SU-DHL-6 (cell line): ENCODE results near the gene CA12.

Experiments
- H2AFZ ChIP-seq: fragments of 200-600 bp; sonication (generic); 2 replicates; pipeline ENCODE4 v1.6.1; 2014; ENCODE audit warnings: low read depth, mild to moderate bottlenecking, moderate library complexity, mixed read lengths, antibody characterized with exemption, low read length; ENCODE audit not compliant: severe bottlenecking
- H3F3A ChIP-seq: fragments of 200-600 bp; shearing (Covaris generic); 2 replicates; pipeline ENCODE4 v1.6.0; 2016; ENCODE audit warnings: antibody characterized with exemption, mild to moderate bottlenecking; ENCODE audit not compliant: insufficient read depth
- H3K27ac ChIP-seq: fragments of 200-600 bp; sonication (generic); 2 replicates; pipeline ENCODE4 v1.5.1; 2016; ENCODE audit warnings: low read depth, mild to moderate bottlenecking, low read length, moderate library complexity, mixed read lengths
- H3K27me3 ChIP-seq: fragments of 200-600 bp; sonication (generic), shearing (Covaris generic); 2 replicates; pipeline ENCODE4 v1.6.0; 2014; ENCODE audit warnings: mild to moderate bottlenecking, low read length
- H3K36me3 ChIP-seq: fragments of 200-600 bp; sonication (generic); 2 replicates; pipeline ENCODE4 v1.6.1; 2014; ENCODE audit warnings: mild to moderate bottlenecking, low read length, mixed read lengths
- H3K4me2 ChIP-seq: fragments of 300-600, 200-600 bp; shearing (Covaris generic), sonication (generic); 2 replicates; pipeline ENCODE4 v1.6.0; 2014; ENCODE audit warnings: low read length, low read depth, mild to moderate bottlenecking; ENCODE audit not compliant: poor library complexity, severe bottlenecking
- H3K4me3 ChIP-seq: fragments of 200-600 bp; sonication (generic); 2 replicates; pipeline ENCODE4 v1.5.1; 2014; ENCODE audit warnings: antibody characterized with exemption, low read length, mild to moderate bottlenecking, mixed read lengths; ENCODE audit not compliant: insufficient read depth, poor library complexity, severe bottlenecking
- H3K79me2 ChIP-seq: fragments of 200-600 bp; sonication (generic); 2 replicates; pipeline ENCODE4 v1.6.1; 2014; ENCODE audit warnings: mild to moderate bottlenecking, low read length, moderate library complexity; ENCODE audit not compliant: insufficient read depth
- H3K9ac ChIP-seq: fragments of 200-600 bp; sonication (generic); 2 replicates; pipeline ENCODE4 v1.7.0; 2014; ENCODE audit warnings: mild to moderate bottlenecking, low read length
- H3K9me2 ChIP-seq: fragments of 200-600 bp; sonication (generic); replicated peaks from 2 replicates; pipeline ENCODE4 v1.6.1; 2014; ENCODE audit warnings: low read length; ENCODE audit not compliant: insufficient read depth
- H3K9me3 ChIP-seq: fragments of 200-600 bp; sonication (generic); 2 replicates; pipeline ENCODE4 v1.6.1; 2014; ENCODE audit warnings: low read length, mixed read lengths; ENCODE audit not compliant: insufficient read depth
- H4K20me1 ChIP-seq: fragments of 200-600 bp; sonication (generic); 2 replicates; pipeline ENCODE4 v1.6.1; 2014; ENCODE audit warnings: low read depth, mild to moderate bottlenecking, antibody characterized with exemption, low read length, moderate library complexity, mixed read lengths
- EZH2phosphoT487 ChIP-seq: fragments of 200-600 bp; sonication (generic), shearing (Covaris generic); conservative IDR thresholded peaks from 2 replicates; pipeline ENCODE4 v1.6.1; 2018; ENCODE audit warnings: mild to moderate bottlenecking, antibody characterized with exemption, low read length, moderate library complexity, mixed read lengths
- TF ChIP-seq, protein P1 (sequence below): fragments of 200-600 bp; sonication (generic); IDR thresholded peaks from one replicate; pipeline ENCODE4 v1.5.1; 2017; ENCODE audit warnings: antibody characterized with exemption, mild to moderate bottlenecking, low read length, moderate library complexity; ENCODE audit not compliant: insufficient read depth, poor library complexity, severe bottlenecking

CA12 gene

GRCh38 chr15:63312286-63312685 lies 69.4 kb downstream of the CA12 start:
- no peaks in the 10 kb centered on the region for H3F3A ChIP-seq
- H3K9ac ChIP-seq: no peak overlapping the region
- no peak overlapping the region for H3K4me3 ChIP-seq
- TF ChIP-seq, protein P1, sequence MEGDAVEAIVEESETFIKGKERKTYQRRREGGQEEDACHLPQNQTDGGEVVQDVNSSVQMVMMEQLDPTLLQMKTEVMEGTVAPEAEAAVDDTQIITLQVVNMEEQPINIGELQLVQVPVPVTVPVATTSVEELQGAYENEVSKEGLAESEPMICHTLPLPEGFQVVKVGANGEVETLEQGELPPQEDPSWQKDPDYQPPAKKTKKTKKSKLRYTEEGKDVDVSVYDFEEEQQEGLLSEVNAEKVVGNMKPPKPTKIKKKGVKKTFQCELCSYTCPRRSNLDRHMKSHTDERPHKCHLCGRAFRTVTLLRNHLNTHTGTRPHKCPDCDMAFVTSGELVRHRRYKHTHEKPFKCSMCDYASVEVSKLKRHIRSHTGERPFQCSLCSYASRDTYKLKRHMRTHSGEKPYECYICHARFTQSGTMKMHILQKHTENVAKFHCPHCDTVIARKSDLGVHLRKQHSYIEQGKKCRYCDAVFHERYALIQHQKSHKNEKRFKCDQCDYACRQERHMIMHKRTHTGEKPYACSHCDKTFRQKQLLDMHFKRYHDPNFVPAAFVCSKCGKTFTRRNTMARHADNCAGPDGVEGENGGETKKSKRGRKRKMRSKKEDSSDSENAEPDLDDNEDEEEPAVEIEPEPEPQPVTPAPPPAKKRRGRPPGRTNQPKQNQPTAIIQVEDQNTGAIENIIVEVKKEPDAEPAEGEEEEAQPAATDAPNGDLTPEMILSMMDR: no peak
- TF ChIP-seq EZH2phosphoT487: no peak
- no peaks in the 10 kb centered on the region for H3K9me2 ChIP-seq
- H3K27me3 ChIP-seq: no peaks in the 10 kb centered on the region
- H3K9me3 ChIP-seq: no peaks in the 10 kb centered on the region
- H3K36me3 ChIP-seq: no peaks in the 10 kb centered on the region
- no peaks in the 10 kb centered on the region for H3K79me2 ChIP-seq
- H4K20me1 ChIP-seq: no peaks in the 10 kb centered on the region
- no peak overlapping the region for H3K27ac ChIP-seq
- no peak overlapping the region for H2AFZ ChIP-seq
- no peak overlapping the region for H3K4me2 ChIP-seq

- Histone ChIP-seq H2AFZ (no peak overlapping the region), H3K27me3 (no peaks in the 10 kb centered on the region), H3F3A (no peaks in the 10 kb centered on the region), H3K9me2 (no peaks in the 10 kb centered on the region), H4K20me1 (no peaks in the 10 kb centered on the region), H3K9ac (no peak overlapping the region), H3K27ac (no peak overlapping the region), H3K9me3 (no peaks in the 10 kb centered on the region), H3K4me2 (no peak overlapping the region), H3K79me2 (no peaks in the 10 kb centered on the region), H3K36me3 (no peaks in the 10 kb centered on the region), H3K4me3 (no peak overlapping the region)
- TF ChIP-seq, protein P1: no peak
- TF ChIP-seq EZH2phosphoT487: no peak
Measured at GRCh38 chr15:63310646-63311045, 71.0 kb downstream of the CA12 start.

DNA sequence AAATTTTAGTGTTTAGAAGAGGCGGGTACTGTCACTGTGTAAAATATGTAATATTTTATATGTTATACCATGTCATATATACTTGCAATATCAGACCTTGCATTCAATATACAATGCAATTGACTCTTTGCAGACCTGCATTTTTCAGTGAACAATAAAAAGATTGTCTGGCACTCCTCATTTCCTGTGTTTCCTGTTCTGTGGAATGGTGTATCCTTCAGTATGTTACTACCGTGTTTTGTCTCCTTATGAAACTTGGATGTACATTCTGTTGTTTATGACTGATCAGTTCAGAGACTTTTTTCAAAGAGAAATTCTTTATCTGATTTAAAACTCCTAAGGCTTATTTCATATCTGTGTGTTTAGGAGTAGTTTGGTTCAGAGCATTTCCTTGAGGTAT lies 72.7 kb downstream of the CA12 start:
- no peaks in the 10 kb centered on the region for H3K9me2 ChIP-seq
- no peak overlapping the region for H3K9ac ChIP-seq
- no peaks in the 10 kb centered on the region for H3F3A ChIP-seq
- TF ChIP-seq, protein P1: no peak
- TF ChIP-seq EZH2phosphoT487: no peak
- no peaks in the 10 kb centered on the region for H3K9me3 ChIP-seq
- H3K79me2 ChIP-seq: no peaks in the 10 kb centered on the region
- no peaks in the 10 kb centered on the region for H3K27me3 ChIP-seq
- H2AFZ ChIP-seq: no peak overlapping the region
- H3K4me3 ChIP-seq: no peak overlapping the region
- H3K27ac ChIP-seq: no peak overlapping the region
- no peaks in the 10 kb centered on the region for H4K20me1 ChIP-seq
- H3K4me2 ChIP-seq: no peak overlapping the region
- H3K36me3 ChIP-seq: no peaks in the 10 kb centered on the region

GRCh38 chr15:63308491-63308890 lies 73.2 kb downstream of the CA12 start:
- Histone ChIP-seq H3K9ac (no peak overlapping the region), H4K20me1 (no peaks in the 10 kb centered on the region), H3K36me3 (no peaks in the 10 kb centered on the region), H3K9me2 (no peaks in the 10 kb centered on the region), H3K9me3 (no peaks in the 10 kb centered on the region), H3K4me2 (no peak overlapping the region), H3F3A (no peaks in the 10 kb centered on the region), H3K27ac (no peak overlapping the region), H3K79me2 (no peaks in the 10 kb centered on the region), H3K4me3 (no peak overlapping the region), H2AFZ (no peak overlapping the region), H3K27me3 (no peaks in the 10 kb centered on the region)
- TF ChIP-seq, protein P1: no peak
- TF ChIP-seq EZH2phosphoT487: no peak
